DMS53 treated with DMSO at 0.1 percent for 48 hours (cell line): ENCODE data around the gene FAM110C.

ENCODE experiments used
- DNase-seq: peaks from one replicate; lab custom pipeline; 2025; ENCODE audit not compliant: unreplicated experiment; lab: John Stamatoyannopoulos, UW

FAM110C gene

GRCh38 chr2:10222-10875 lies 36.0 kb downstream of the FAM110C start:
- DNase-seq, result no peak
